HL-60/S4 (cell line): Measurements from ENCODE around the gene PCDHGA2.
"Not testable (repeated sequence)": the region's sequence is repeated elsewhere in the genome, so short reads cannot be mapped to it uniquely, and the experiment has no call there.

Experiments used
- in situ Hi-C: fragments of 300-500 bp; cut with MboI; formaldehyde crosslinking; loops from 2 replicates; pipeline ENCODE4 v1.14.3; 2022; ENCODE audit warnings: low sequenced_read_pairs

Gene PCDHGA2

DNA sequence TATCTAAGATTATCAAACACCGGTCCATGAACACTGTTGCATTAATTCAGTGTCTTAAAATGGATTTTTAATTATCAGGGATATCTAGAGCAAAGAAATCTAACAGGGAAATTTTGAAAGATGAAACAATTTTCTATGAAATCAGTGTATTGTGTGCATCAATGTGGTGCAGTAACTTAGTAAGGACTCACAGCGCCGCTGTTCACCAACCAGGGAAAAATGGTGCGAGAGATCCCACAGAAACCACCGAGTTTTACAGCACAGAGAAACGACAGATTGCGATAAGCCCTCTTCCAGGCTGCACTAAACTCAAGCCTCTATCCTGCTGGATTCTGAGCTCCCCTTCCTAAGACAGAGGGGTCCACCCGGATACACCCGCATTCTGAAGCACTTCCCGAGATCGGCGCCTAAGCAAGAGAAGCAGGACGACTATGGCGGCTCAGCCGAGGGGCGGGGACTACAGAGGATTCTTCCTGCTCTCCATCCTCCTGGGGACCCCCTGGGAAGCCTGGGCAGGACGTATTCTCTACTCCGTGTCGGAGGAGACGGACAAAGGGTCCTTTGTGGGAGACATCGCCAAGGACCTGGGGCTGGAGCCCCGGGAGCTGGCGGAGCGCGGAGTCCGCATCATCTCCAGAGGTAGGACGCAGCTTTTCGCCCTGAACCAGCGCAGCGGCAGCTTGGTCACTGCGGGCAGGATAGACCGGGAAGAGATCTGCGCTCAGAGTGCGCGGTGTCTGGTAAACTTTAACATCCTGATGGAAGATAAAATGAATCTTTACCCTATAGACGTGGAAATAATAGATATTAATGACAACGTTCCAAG, 44.1 kb downstream of the PCDHGA2 start, which contains the start of gene PCDHGA7:
Gene PCDHGA7, plus strand, starts transcription at position 274 of the 826 bp plus-strand sequence. Its CDS starts 158 bp downstream, at position 432.
- in situ Hi-C loops = no loop called here

DNA sequence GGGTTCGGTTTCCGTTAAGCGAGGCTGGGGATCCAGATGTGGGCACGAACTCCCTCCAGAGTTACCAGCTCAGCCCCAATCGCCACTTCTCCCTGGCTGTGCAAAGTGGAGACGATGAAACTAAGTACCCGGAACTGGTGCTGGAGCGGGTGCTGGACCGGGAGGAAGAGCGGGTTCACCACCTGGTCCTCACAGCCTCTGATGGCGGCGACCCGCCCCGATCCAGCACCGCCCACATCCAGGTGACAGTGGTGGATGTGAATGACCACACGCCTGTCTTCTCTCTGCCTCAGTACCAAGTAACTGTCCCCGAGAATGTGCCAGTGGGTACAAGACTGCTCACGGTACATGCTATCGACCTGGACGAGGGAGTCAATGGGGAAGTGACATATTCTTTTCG, 44.8 kb downstream of the PCDHGA2 start:
- in situ Hi-C loops = no loop called here

DNA sequence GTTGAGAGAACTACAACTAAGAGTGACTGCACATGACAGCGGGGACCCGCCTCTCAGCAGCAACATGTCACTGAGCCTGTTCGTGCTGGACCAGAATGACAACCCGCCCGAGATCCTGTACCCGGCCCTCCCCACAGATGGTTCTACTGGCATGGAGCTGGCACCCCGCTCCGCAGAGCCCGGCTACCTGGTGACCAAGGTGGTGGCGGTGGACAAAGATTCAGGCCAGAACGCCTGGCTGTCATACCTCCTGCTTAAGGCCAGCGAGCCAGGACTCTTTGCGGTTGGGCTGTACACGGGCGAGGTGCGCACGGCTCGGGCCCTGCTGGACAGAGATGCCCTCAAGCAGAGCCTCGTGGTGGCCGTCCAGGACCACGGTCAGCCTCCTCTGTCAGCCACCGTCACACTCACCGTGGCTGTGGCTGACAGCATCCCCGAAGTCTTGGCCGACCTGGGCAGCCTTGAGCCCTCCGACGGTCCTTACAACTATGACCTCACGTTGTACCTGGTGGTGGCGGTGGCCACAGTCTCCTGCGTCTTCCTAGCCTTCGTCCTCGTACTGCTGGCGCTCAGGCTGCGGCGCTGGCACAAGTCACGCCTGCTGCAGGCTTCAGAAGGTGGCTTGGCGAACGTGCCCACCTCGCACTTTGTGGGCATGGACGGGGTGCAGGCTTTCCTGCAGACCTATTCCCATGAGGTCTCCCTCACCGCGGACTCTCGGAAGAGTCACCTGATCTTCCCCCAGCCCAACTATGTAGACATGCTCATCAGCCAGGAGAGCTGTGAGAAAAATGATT, 46.1 kb downstream of the PCDHGA2 start:
- in situ Hi-C loops = no loop called here

DNA sequence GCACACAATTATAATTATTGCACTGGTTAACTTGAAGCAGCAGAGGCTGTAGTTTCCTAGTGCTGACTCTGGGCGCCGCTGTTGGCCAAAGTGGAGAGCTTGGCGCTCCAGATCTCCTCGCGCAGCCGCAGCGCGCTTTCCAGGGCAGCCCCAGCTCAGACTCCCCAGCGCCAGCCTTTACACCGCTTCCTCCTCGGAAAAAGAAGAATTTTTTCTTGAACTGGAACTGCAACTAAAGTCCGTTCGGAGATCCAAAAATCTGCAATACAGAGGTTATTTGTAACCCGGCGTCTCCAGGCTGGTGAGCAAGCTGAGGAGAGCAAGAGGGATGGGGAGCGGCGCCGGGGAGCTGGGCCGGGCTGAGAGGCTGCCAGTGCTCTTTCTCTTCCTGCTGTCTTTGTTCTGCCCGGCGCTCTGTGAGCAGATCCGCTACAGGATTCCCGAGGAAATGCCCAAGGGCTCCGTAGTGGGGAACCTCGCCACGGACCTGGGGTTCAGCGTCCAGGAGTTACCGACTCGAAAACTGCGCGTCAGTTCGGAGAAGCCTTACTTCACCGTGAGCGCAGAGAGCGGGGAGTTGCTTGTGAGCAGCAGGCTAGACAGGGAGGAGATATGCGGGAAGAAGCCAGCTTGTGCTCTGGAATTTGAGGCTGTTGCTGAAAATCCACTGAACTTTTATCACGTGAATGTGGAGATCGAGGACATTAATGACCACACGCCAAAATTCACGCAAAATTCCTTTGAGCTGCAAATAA, 49.2 kb downstream of the PCDHGA2 start, which contains the start of gene PCDHGB4:
Gene PCDHGB4, plus strand, starts transcription at position 142 of the 755 bp plus-strand sequence. Its CDS starts 187 bp downstream, at position 329.
- in situ Hi-C loops = not testable (repeated sequence)

DNA sequence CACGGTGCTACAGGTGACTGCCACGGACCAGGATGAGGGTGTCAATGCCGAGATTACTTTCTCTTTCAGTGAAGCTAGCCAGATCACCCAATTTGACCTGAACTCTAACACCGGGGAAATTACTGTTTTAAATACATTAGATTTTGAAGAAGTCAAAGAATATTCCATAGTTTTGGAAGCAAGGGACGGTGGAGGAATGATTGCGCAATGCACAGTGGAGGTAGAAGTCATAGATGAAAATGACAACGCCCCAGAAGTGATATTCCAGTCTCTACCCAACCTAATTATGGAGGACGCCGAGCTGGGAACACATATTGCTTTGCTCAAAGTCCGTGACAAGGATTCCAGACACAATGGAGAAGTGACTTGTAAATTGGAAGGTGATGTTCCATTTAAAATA, 50.1 kb downstream of the PCDHGA2 start:
- in situ Hi-C loops = no loop called here

GRCh38 chr5:141389153-141390042, 50.8 kb downstream of the PCDHGA2 start:
- in situ Hi-C loops = no loop called here

- in situ Hi-C loops = no loop called here
Observed at GRCh38 chr5:141392429-141393198, 54.1 kb downstream of the PCDHGA2 start, which contains the start of gene PCDHGA8. TSS of gene PCDHGA8 (plus strand) at chr5:141392633. CDS start at chr5:141392814, 181 bp downstream.
